IMR-90 (cell line): ENCODE data around the gene APP. TPM values are rescaled to one million over a fixed set of nuclear protein-coding genes. Genes with fewer than 3 reads are reported as not detected.

Experiments
- ATAC-seq: fragments of 200-7000 bp; cut with Tn5 transposase; 2 replicates; pipeline ENCODE4 v1.9.1; 2020; ENCODE audit warnings: low read depth, mild to moderate bottlenecking, moderate library complexity
- BruUV-seq: library from RNA; stranded (reverse); fragments of 400-500 nt; replicated peaks from 2 replicates; lab custom pipeline; 2021; lab: Mats Ljungman, UMichigan
- CTCF ChIA-PET: fragments of 300-600 bp; formaldehyde crosslinking; extraction: SDS; loops from one replicate; lab custom pipeline; 2021; ENCODE audit warnings: antibody characterized with exemption; lab: Yijun Ruan, JAX
- POLR2A ChIA-PET: fragments of 300-600 bp; sonication (Branson Sonifier 250); formaldehyde crosslinking; loops from one replicate; lab custom pipeline; 2022; ENCODE audit warnings: antibody characterized with exemption; ENCODE audit not compliant: unreplicated experiment; lab: Charles Lee
- DNase-seq: peaks from one replicate; pipeline ENCODE4 v3.0.0; 2013
- H2AFZ ChIP-seq: replicated peaks from 2 replicates; pipeline ENCODE3; 2013; ENCODE audit warnings: low read length, mild to moderate bottlenecking; ENCODE audit not compliant: poor library complexity
- H2AK5ac ChIP-seq: 2 replicates; pipeline ENCODE4 v1.6.1; 2013; ENCODE audit warnings: low read depth, low read length, inconsistent platforms
- H2AK9ac ChIP-seq: replicated peaks from 2 replicates; pipeline ENCODE3; 2013; ENCODE audit warnings: mild to moderate bottlenecking, low read depth, low read length, moderate library complexity; ENCODE audit not compliant: poor library complexity
- H2BK120ac ChIP-seq: 2 replicates; pipeline ENCODE4 v1.6.1; 2013; ENCODE audit warnings: low read depth, low read length, inconsistent platforms
- H2BK15ac ChIP-seq: 3 replicates; pipeline ENCODE4 v1.6.1; 2013; ENCODE audit warnings: low read depth, low read length, inconsistent platforms
- H2BK20ac ChIP-seq: 2 replicates; pipeline ENCODE4 v1.6.1; 2013; ENCODE audit warnings: low read depth, mild to moderate bottlenecking, inconsistent platforms, low read length, moderate library complexity
- H2BK5ac ChIP-seq: 2 replicates; pipeline ENCODE4 v1.6.1; 2013; ENCODE audit warnings: mild to moderate bottlenecking, low read depth, low read length, inconsistent platforms; ENCODE audit not compliant: poor library complexity, severe bottlenecking
- H3K14ac ChIP-seq: replicated peaks from 2 replicates; pipeline ENCODE4 v1.6.1; 2013; ENCODE audit warnings: low read depth, low read length, inconsistent platforms
- H3K18ac ChIP-seq: 2 replicates; pipeline ENCODE4 v1.6.1; 2013; ENCODE audit warnings: low read depth, low read length, control low read depth
- H3K23ac ChIP-seq: 2 replicates; pipeline ENCODE4 v1.6.1; 2013; ENCODE audit warnings: low read depth, low read length, inconsistent platforms
- H3K27ac ChIP-seq: 2 replicates; pipeline ENCODE4 v1.5.1; 2013; ENCODE audit warnings: mild to moderate bottlenecking, control low read depth, low read length; ENCODE audit not compliant: insufficient read depth
- H3K27me3 ChIP-seq: 2 replicates; pipeline ENCODE4 v1.6.1; 2013; ENCODE audit warnings: low read length; ENCODE audit not compliant: control insufficient read depth, insufficient read depth
- H3K36me3 ChIP-seq: 2 replicates; pipeline ENCODE4 v1.6.1; 2013; ENCODE audit warnings: low read length, mixed read lengths; ENCODE audit not compliant: control insufficient read depth, insufficient read depth
- H3K4ac ChIP-seq: 2 replicates; pipeline ENCODE4 v1.6.1; 2013; ENCODE audit warnings: low read depth, low read length, inconsistent platforms
- H3K4me1 ChIP-seq: 2 replicates; pipeline ENCODE4 v1.6.1; 2013; ENCODE audit warnings: low read length, mixed read lengths; ENCODE audit not compliant: control insufficient read depth, insufficient read depth
- H3K4me2 ChIP-seq: 2 replicates; pipeline ENCODE4 v1.6.1; 2013; ENCODE audit warnings: low read depth, mild to moderate bottlenecking, control low read depth, low read length, moderate library complexity
- H3K4me3 ChIP-seq: 2 replicates; pipeline ENCODE4 v1.5.1; 2013; ENCODE audit warnings: low read depth, mild to moderate bottlenecking, control low read depth, low read length, moderate library complexity; ENCODE audit not compliant: insufficient read depth
- H3K56ac ChIP-seq: 2 replicates; pipeline ENCODE4 v1.6.1; 2013; ENCODE audit warnings: low read length, inconsistent platforms; ENCODE audit not compliant: insufficient read depth; ENCODE audit errors: extremely low read depth
- H3K79me1 ChIP-seq, 2 experiments: 2 replicates each; pipeline ENCODE4 v1.6.1; 2013; ENCODE audit warnings: low read length in 2 of 2, inconsistent platforms in 1 of 2, low read depth in 1 of 2
- H3K9ac ChIP-seq: 2 replicates; pipeline ENCODE4 v1.6.1; 2013; ENCODE audit warnings: low read depth, low read length, control low read depth
- H3K9me1 ChIP-seq: 2 replicates; pipeline ENCODE4 v1.6.1; 2013; ENCODE audit warnings: low read length, inconsistent platforms; ENCODE audit not compliant: insufficient read depth
- H3K9me3 ChIP-seq: 2 replicates; pipeline ENCODE4 v1.6.1; 2013; ENCODE audit warnings: low read length; ENCODE audit not compliant: control insufficient read depth, insufficient read depth
- H4K20me1 ChIP-seq: 2 replicates; pipeline ENCODE4 v1.6.1; 2013; ENCODE audit warnings: low read length, inconsistent platforms; ENCODE audit not compliant: insufficient read depth
- H4K5ac ChIP-seq: 2 replicates; pipeline ENCODE4 v1.6.1; 2013; ENCODE audit warnings: mild to moderate bottlenecking, low read depth, low read length, control low read depth
- H4K8ac ChIP-seq, 2 experiments: 2 replicates each; pipeline ENCODE4 v1.6.1; 2013; ENCODE audit warnings: low read depth in 2 of 2, low read length in 2 of 2, control low read depth in 1 of 2, inconsistent platforms in 1 of 2
- H4K91ac ChIP-seq: 2 replicates; pipeline ENCODE4 v1.6.1; 2013; ENCODE audit warnings: low read depth, low read length, inconsistent platforms; ENCODE audit not compliant: insufficient read depth
- MAFK ChIP-seq: IDR thresholded peaks from 2 replicates; pipeline ENCODE4 v1.6.1; 2012; ENCODE audit warnings: low read depth, low read length, improper control_type of control experiment
- RAD21 ChIP-seq: IDR thresholded peaks from 2 replicates; pipeline ENCODE4 v1.6.1; 2012; ENCODE audit warnings: low read length, improper control_type of control experiment
- whole genome bisulfite sequencing, 2 experiments: methylation state at CpG; one replicate each; pipeline versions ENCODE4 v1.1.5 to v1.1.7; 2013; ENCODE audit warnings: missing lambda C conversion rate in 2 of 2; ENCODE audit not compliant: insufficient read length in 1 of 2; ENCODE audit errors: extremely low coverage in 2 of 2; 5-methylcytosine and 5-hydroxymethylcytosine counted together
- dilution Hi-C: fragments of 300-500 bp; cut with HindIII; formaldehyde crosslinking; loops from one replicate; pipeline ENCODE4 v1.14.3; 2018; ENCODE audit warnings: low sequenced_read_pairs; ENCODE audit not compliant: unreplicated experiment
- in situ Hi-C: fragments of 300-500 bp; cut with MboI; formaldehyde crosslinking; loops from 3 replicates; pipeline ENCODE4 v1.14.3; 2019; ENCODE audit warnings: low sequenced_read_pairs, inconsistent platforms, mixed read lengths
- intact Hi-C: fragments of 100-400 bp; cut with micrococcal nuclease; formaldehyde crosslinking; loops from 2 replicates; pipeline ENCODE4 v1.10.0; 2022
- polyA plus RNA-seq, 3 experiments: library from polyadenylated mRNA; depleted of rRNA; stranded (reverse); fragments of >200 nt; gene quantifications; 2 replicates each; pipeline ENCODE4 v1.2.3, GENCODE V29; 2012; ENCODE audit warnings: low replicate concordance in 1 of 3
- total RNA-seq: library from RNA; depleted of rRNA; stranded (reverse); fragments of >200 nt; gene quantifications from 2 replicates; pipeline ENCODE4 v1.2.3, GENCODE V29; 2012
- TF ChIP-seq, protein P1 (sequence below): conservative IDR thresholded peaks from 2 replicates; pipeline ENCODE4 v1.5.1; 2012; ENCODE audit warnings: mild to moderate bottlenecking, low read depth, low read length, improper control_type of control experiment

Gene APP
- total and polyA plus RNA-seq, 2 of the 4 experiments (the other 2 are of a cell fraction), result 191 to 530 TPM

DNA sequence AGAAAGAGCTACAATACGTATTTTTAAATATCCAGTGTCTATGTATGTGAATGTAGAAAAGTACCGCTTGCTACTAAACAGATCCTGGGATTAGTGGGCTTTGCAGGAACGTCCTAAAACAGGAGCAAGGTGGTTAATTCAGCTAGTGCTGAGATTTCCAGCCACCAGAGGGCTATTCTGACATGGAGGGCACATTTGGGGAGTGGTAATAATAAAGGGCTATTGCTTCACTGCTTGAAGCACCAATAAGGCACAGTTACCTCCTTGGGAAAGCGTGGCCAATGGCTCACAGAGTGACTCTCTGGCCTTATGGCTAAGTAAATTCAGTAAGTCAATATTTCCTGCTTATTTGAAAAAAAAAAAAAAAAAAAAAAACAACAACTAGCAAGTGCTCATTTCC lies 283.4 kb downstream of the APP start:
- Histone ChIP-seq H3K36me3 (peaks cover 26% of the 10 kb centered on the region), H2AK5ac (no peak overlapping the region), H4K5ac (no peak overlapping the region), H4K8ac (no peak overlapping the region), H3K9me3 (no peaks in the 10 kb centered on the region), H2AK9ac (no peak overlapping the region), H4K20me1 (no peaks in the 10 kb centered on the region), H3K4ac (no peak overlapping the region), H2BK120ac (no peak overlapping the region), H2BK20ac (no peak overlapping the region), H3K23ac (no peak overlapping the region), H3K27ac (no peak overlapping the region), H3K79me1 (peaks cover 4 to 16% of the 10 kb centered on the region in 2 experiments; a peak in 2 of 4 replicates), H3K18ac (no peak overlapping the region), H3K9ac (no peak overlapping the region), H2BK15ac (no peak overlapping the region), H2BK5ac (no peak overlapping the region), H3K9me1 (peaks cover 4% of the 10 kb centered on the region), H3K4me2 (no peak overlapping the region), H2AFZ (no peak overlapping the region), H3K56ac (no peak overlapping the region), H3K14ac (no peak overlapping the region), H3K4me1 (no peaks in the 10 kb centered on the region), H4K91ac (no peak overlapping the region), H3K4me3 (no peak overlapping the region), H3K27me3 (no peaks in the 10 kb centered on the region)
- TF ChIP-seq, protein P1, sequence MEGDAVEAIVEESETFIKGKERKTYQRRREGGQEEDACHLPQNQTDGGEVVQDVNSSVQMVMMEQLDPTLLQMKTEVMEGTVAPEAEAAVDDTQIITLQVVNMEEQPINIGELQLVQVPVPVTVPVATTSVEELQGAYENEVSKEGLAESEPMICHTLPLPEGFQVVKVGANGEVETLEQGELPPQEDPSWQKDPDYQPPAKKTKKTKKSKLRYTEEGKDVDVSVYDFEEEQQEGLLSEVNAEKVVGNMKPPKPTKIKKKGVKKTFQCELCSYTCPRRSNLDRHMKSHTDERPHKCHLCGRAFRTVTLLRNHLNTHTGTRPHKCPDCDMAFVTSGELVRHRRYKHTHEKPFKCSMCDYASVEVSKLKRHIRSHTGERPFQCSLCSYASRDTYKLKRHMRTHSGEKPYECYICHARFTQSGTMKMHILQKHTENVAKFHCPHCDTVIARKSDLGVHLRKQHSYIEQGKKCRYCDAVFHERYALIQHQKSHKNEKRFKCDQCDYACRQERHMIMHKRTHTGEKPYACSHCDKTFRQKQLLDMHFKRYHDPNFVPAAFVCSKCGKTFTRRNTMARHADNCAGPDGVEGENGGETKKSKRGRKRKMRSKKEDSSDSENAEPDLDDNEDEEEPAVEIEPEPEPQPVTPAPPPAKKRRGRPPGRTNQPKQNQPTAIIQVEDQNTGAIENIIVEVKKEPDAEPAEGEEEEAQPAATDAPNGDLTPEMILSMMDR, result 0 out of 2 replicates have a peak, but pooled peaks have one; percentile 6
- no peak for TF ChIP-seq MAFK
- no peak for TF ChIP-seq RAD21
- intact Hi-C loops, result no loop called here
- BruUV-seq, result no TSS peak
- CTCF ChIA-PET, result no interaction called here
- DNase-seq (no peak), ATAC-seq (no peak)
- no CpG with 5 or more reads among the region's 4 CpGs for WGBS, 2 experiments
- dilution Hi-C loops, result no loop called here
- in situ Hi-C loops, result loop anchor here (5.0 to 25.0 kb wide), 2 partner anchors 280 to 825 kb away; no protein-coding TSS in a partner anchor
- POLR2A ChIA-PET, result no interaction called here
